DND-41 (cell line): ENCODE results near the gene SET.

ENCODE experiments used
- CTCF ChIP-seq: IDR thresholded peaks from 2 replicates; pipeline ENCODE4 v1.5.1; 2012; ENCODE audit warnings: borderline replicate concordance, low read length, moderate library complexity, mild to moderate bottlenecking; ENCODE audit not compliant: poor library complexity, severe bottlenecking; ENCODE audit errors: extremely low read depth
- EZH2 ChIP-seq: IDR thresholded peaks from 3 replicates; pipeline ENCODE4 v1.6.1; 2012; ENCODE audit warnings: borderline replicate concordance, low read depth, mild to moderate bottlenecking, moderate library complexity, low read length, inconsistent platforms; ENCODE audit not compliant: severe bottlenecking

- TF ChIP-seq EZH2 (no peak), CTCF (no peak)
These were observed at the start of gene SET for GRCh38 chr9:128688501-128689292.
